Glomerular endothelial cell (primary cell): Measurements from ENCODE around the gene PLEKHG7. TPM values are rescaled to one million over a fixed set of nuclear protein-coding genes. Genes with fewer than 3 reads are reported as not detected.
"Not testable (repeated sequence)": the region's sequence is repeated elsewhere in the genome, so short reads cannot be mapped to it uniquely, and the experiment has no call there.

Experiments
- DNase-seq: peaks from one replicate; pipeline ENCODE4 v3.0.0-alpha.2; 2011; ENCODE audit warnings: low read depth, low spot score; ENCODE audit errors: extremely low read depth
- total RNA-seq: library from RNA; depleted of rRNA; stranded (reverse); fragments of >200 nt; gene quantifications from 2 replicates; pipeline ENCODE4 v1.2.3, GENCODE V29; 2015

PLEKHG7 gene
- total RNA-seq, result not detected in 2 replicates

- DNase-seq, result no peak
These were observed at the start of gene PLEKHG7 for GRCh38 chr12:92702754-92703679. TSS of gene PLEKHG7 (plus strand) at chr12:92702989. CDS start at chr12:92706632, 3,643 bp downstream.

GRCh38 chr12:92654256-92654655, 48.5 kb upstream of the PLEKHG7 start:
- DNase-seq, result not testable (repeated sequence)

GRCh38 chr12:92654929-92655328, 47.9 kb upstream of the PLEKHG7 start:
- no peak for DNase-seq

GRCh38 chr12:92656911-92657310, 45.9 kb upstream of the PLEKHG7 start:
- DNase-seq, result no peak

DNA sequence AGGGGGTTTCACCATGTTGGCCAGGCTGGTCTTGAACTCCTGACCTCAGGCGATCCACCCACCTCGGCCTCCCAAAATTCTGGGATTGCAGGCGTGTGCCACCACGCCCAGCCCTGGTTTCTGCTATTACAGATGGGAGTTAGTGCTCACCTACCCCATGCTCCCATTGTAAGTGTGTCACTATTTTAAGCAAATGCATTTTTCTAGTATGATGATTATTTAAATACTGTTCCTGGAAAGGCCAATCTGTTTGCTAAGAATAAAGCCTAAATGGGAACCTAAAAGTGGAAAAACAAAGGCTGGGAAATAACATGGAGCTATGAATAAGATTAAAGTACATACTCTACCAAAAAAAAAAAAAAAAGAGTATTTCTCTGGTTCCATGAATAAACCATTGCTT, 45.0 kb upstream of the PLEKHG7 start:
- DNase-seq, result no peak

DNA sequence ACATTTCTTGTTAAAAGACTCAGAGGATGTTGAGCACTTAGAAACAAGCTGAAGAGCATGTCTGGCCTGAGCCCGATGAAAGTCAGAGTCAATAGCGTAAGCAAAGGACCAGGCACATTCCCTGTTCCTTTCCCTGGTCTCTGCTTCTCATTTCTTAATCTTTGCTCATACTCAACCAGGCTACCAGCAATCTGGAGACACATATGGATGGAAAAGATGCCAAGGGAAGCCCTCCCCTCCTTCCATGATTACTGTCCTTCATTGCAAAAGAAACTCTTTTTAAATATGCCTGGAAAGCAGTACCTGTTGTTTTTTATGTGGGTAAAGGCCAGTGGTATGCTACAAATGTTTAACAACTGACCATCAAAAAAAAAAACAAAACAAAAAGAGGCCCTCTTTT, 44.2 kb upstream of the PLEKHG7 start:
- DNase-seq, result no peak

DNA sequence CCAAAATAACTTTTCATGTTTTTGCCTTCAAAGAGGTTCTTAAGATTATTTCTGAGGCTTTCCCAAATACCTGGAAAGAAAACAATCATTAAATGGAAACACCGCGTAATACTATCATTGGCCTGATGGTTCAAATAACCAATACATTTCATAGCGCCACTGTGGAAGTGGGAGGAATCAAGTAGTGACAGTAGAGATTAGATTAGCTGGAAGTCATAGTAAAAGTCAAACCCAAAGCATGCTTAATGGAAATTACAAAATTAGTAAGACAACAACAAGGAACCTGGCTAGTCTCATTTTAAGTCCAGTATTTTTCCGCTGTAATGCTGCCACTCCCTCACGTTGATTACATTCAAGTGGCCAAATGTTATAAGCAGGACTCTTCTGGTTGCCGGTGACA, 41.5 kb upstream of the PLEKHG7 start:
- no peak for DNase-seq

DNA sequence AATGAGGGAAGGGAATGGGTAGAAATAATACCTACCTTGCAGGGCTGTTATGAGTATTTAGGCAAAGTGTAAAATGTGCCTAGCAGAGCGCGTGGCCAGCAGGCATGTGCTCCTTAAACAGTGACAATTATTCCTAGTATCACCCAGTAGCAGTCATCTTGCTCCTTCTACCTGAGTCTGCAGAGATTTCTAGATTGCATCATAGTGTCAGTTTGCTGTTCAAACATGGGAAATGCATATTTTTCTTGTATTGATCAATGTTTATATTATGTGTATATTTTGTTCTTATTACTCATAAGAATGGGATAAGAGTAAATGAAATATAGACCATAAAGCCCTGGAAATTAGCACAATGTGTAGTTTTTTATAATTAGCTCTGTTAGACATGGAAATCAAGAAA, 37.3 kb upstream of the PLEKHG7 start:
- DNase-seq, result no peak

DNA sequence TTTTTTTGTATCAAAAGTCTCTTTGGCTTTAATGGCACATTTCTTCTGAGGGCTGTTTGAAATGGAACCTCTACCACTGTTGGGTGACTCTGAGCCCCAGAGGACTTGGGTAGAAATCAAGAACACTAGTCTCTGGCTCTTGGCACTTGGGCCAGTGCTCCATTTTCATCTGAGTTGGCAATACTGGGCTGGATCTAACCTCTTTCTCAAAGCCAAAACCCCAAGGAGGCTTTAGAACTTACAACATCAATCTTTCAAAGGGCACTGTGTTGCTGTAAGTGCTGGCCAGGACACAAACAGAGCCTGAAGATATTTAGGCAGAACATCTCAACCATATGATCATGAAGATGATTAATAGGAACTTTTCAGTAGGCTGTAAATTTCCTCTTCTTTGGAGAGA, 34.0 kb upstream of the PLEKHG7 start:
- DNase-seq, result no peak

DNA sequence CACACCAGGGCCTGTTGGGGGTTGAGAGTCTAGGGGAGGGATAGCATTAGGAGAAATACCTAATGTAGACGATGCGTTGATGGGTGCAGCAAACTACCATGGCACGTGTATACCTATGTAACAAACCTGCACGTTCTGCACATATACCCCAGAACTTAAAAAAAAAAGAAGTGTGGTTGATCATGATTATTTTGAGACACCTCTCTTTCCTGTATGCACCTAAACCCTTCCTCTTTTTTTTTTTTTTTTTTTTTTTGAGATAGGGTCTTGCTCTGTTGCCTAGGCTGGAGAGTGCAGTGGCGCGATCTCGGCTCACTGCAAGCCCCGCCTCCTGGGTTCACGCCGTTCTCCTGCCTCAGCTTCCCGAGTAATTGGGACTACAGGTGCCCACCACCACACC, 31.3 kb upstream of the PLEKHG7 start:
- DNase-seq, result not testable (repeated sequence)

- no peak for DNase-seq
These were observed 29.0 kb upstream of the PLEKHG7 start for GRCh38 chr12:92673756-92674155.

- no peak for DNase-seq
These were observed 28.3 kb upstream of the PLEKHG7 start for GRCh38 chr12:92674500-92674899.

DNA sequence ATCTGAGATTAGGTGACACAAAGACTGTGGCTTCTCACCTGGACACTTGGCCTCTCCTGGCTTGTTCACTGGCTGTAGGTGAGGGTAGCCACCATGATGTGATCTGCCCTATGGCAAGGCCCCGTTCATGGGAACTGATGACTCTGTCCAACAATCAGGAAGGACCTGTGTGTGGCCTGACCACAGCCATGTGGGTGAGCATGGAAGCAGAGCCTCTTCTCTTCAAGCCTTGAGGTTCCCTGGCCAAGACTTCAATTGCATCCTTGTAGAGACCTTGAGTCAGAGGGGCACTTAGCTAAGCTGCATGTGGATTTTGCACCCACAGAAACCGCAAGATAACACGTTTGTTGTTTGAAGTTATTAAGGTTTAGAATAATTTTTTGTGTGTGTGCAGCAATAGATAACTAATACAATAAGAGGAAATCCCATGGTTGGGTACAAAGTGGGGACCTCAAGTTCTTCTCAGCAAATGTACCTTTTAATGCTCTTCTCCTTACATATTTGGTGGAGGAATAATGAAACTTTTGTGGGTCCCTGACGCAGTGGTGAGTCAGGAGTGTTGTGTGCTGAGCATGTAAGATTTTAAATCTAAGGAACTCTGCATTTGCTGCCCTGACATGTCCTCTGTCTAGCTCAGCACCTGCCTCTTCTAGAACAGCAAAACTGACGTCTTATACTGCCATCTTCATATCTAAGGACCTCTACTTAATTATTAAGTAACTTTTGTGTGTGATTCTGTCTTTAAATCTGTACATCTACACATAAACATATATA, 27.5 kb upstream of the PLEKHG7 start:
- DNase-seq, result no peak

DNA sequence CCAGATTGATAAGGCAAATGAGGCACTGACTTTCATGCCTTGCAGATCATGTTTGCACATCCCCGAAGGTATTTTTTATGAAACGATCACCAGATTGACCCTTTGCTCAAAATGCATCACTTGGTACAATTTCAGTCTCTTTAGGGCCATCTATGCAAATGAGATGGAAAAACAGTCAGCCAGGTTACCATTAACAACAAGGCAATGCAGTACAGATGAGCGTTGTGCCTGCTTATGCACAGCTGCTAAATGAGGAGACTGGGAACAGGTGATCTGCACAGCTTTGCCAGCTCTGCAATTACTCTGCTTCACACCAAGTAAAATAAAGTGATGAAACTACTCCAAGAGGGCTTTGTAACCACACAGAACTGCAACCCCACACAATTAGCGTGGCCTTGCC, 26.1 kb upstream of the PLEKHG7 start:
- DNase-seq, result no peak

DNA sequence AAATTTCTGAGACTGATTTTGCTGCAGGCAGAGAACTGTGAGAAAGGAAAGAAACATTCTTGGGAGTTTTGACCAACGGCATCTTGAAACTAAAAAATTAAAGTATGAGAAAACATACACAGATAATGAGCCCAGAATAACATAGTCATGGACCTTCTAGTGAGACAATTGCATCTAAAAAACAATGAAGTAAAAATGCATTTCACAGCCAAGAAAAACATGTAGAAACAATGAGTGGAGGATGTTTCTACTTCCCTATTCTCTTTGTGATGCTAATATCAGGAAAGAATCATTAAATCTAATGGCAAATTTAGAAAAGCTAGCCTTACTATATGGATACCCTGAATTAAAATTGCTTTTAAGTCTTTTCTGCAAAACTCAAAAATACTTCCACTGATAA, 12.2 kb upstream of the PLEKHG7 start:
- DNase-seq, result no peak

- no peak for DNase-seq
These were observed 7.7 kb upstream of the PLEKHG7 start for GRCh38 chr12:92695056-92695455.

DNA sequence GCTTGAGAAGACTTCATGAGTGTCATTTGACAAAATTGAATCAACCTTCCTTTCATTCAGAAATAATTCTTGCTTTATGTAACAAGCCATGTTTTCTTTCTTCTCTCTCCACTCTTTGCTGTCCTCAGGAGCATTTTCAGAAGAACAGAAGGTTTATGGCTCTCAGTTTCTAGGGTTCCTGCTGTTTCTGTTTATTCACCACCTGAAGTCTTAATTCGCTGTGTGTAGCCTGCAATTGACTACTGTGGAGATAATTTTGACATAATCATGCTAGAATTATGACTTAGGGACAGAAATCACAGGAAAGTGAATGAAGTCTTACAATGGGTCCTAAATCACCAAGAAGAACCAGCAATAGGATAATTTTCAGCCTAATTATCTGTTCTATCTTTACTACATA, 7.2 kb upstream of the PLEKHG7 start:
- DNase-seq, result no peak

- no peak for DNase-seq
These were observed 6.6 kb upstream of the PLEKHG7 start for GRCh38 chr12:92696216-92696615.

DNA sequence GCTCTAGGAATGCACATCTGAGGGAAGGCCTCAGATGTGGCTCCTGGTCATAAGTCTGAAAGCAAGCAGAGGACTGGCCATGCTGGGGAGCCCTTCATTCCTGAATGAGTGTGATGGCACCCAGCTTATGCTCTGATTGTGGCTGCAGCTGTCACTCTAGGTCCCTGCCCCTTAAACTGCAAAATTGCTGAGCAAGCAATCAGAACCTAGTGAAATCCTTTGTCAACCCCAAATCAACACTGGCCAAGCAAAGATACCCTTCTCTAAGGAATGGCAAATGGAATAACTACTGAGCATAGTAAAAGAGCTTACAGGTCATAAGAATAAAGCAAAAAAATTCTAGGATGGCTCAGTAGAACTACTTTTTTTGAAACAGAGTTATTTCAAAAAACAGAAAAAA, 4.3 kb upstream of the PLEKHG7 start:
- DNase-seq, result no peak

DNA sequence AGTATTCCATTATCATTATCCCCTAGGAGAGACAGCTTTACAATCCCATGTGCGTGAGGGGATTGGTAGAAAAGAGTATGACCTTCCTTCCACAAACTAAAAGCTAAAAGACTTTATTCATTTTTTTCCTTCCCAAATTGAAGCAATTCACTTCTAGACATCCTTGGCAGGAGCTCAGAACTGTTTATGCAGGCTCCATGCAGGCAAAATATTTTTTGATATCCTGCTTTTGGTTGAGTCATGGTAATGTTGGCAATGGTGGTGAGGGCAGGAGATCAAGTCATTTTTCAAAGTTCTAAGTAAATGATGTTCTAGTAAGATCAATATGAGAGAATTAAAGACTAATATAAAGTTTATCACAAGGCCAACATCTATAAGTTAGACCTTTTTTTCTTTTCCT, 1.3 kb upstream of the PLEKHG7 start:
- no peak for DNase-seq

GRCh38 chr12:92703786-92704185, 997 bp downstream of the PLEKHG7 start:
- DNase-seq, result no peak

DNA sequence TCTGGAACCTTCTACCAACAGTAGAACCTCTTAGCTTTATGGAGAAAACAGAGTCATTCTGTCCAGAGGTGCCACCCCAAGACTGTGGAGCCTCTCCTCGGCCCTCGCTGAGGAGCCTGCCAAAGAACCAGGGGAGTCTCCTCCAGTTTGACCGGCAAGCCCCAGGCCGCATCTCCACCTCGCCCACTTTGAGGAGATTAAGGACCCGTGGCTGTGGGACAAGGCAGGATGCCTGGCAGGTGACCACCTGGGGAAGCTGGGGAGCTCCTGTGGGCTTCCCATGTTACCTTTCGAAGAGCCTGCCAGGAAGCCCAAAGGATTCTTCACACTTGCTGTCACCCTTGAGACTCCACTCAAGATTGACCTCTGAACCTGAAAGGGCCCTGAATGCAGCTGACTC, 3.8 kb downstream of the PLEKHG7 start:
- DNase-seq, result no peak
